ENCODE data around the gene REV1. TPM values are rescaled to one million over a fixed set of nuclear protein-coding genes. Genes with fewer than 3 reads are reported as not detected.

The REV1 gene
- total and polyA plus RNA-seq, 11 donors: 14.7 to 76.1 (median 32.2) TPM

DNA sequence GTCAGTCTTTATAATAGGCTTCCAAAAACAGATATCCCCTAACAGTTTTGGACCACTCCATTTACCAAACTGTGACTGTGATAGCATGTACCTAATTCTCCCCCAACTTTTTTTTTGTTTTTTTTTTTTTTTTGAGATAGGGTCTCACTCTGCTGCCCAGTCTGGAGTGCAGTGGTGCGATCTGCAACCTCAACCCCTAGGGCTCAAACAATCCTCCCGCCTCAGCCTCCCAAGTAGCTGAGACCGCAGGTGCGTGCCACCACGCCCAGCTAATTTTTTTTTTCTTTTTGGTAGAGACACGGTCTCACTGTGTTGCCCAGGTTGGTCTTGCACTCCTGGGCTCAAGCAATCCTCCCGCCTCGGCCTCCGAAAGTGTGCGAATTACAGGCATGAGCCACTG, 52.9 kb downstream of the REV1 start:
- Histone ChIP-seq H3K36me3 (peaks cover 0 to 94% (median 71%) of the 10 kb centered on the region in 9 donors), H3K9me3 (no peaks in the 10 kb centered on the region), H3K4me1 (peaks cover 0 to 3% (median 0%) of the 10 kb centered on the region in 12 donors), H3K27me3 (no peaks in the 10 kb centered on the region), H3K27ac (no peak overlapping the region), H3K4me3 (no peak overlapping the region)
- ATAC-seq (no peak), DNase-seq (no peak)
- intact Hi-C loops (cut with DNase I): no loop called here
- 94 to 99% (median 98%) methylated on average over 10 of the region's 10 CpGs for WGBS, 4 donors
- TF ChIP-seq POLR2A (IDR thresholded peaks at IDR 0.05): no peak
- TF ChIP-seq, protein P1, sequence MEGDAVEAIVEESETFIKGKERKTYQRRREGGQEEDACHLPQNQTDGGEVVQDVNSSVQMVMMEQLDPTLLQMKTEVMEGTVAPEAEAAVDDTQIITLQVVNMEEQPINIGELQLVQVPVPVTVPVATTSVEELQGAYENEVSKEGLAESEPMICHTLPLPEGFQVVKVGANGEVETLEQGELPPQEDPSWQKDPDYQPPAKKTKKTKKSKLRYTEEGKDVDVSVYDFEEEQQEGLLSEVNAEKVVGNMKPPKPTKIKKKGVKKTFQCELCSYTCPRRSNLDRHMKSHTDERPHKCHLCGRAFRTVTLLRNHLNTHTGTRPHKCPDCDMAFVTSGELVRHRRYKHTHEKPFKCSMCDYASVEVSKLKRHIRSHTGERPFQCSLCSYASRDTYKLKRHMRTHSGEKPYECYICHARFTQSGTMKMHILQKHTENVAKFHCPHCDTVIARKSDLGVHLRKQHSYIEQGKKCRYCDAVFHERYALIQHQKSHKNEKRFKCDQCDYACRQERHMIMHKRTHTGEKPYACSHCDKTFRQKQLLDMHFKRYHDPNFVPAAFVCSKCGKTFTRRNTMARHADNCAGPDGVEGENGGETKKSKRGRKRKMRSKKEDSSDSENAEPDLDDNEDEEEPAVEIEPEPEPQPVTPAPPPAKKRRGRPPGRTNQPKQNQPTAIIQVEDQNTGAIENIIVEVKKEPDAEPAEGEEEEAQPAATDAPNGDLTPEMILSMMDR (IDR thresholded peaks at IDR 0.05): no peak

DNA sequence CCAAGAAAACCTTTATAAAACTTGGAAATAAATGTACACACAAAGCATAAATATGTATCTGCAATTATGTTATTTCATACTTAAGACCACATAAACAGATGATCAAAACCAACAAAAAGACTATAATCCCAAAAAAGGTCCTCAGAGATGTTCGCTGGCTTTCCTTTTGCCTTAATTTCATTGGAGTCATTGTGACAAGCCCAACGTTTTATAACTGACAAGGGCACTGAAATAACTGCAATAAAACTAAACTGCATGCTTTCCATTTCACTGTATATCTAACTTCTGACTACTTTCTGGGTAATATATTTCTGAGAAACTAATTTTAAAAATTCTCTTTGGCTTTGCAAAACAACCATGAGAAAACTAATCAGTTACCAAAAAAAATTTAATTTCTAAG, 56.5 kb downstream of the REV1 start:
- peaks cover 0 to 93% (median 70%) of the 10 kb centered on the region in 9 donors for H3K36me3 ChIP-seq
- intact Hi-C loops (cut with DNase I): no loop called here
- 75 to 81% (median 79%) methylated on average over 2 of the region's 2 CpGs for WGBS, 4 donors

DNA sequence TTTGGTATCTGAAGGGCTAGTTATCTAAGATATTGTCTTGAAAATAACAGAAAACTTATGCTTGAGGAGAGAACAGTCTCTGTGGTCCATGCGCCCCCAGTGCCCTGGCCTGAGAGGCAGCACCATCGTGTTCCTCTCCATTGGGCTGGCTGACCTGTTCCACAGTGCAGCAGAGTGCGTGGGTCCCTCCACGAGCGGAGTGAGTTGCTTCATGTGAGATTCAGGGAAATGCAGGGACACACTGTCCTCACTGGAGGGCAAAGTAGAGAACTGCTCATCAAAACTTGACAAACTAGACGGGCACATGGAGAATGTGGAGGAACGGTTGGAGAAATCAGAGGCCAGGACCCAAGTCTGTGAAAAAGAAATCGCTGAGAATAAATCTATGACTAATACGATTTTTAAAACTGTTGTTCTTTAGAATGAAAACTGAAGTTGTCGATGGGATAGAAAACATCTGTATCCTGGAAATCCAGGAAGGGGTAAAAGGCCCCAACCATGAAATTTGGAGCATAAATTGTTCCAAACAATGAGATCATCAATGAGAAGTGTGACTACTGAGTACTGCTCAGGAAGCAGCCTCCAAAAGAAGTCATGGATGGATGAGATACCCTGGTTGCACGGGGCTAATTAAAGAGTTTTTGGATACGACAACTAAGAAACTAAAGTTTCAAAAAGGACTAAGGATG, 58.1 kb downstream of the REV1 start:
- Histone ChIP-seq H3K4me3 (no peak overlapping the region), H3K4me1 (peaks cover 0 to 10% (median 0%) of the 10 kb centered on the region in 12 donors), H3K27me3 (no peaks in the 10 kb centered on the region), H3K9me3 (no peaks in the 10 kb centered on the region), H3K27ac (peak overlapping the region in 1 of 12 donors; percentile 18), H3K36me3 (peaks cover 0 to 96% (median 72%) of the 10 kb centered on the region in 9 donors)
- ATAC-seq: peak in 2 of 4 donors; percentile 16 to 34
- intact Hi-C loops (cut with DNase I): no loop called here
- TF ChIP-seq, protein P1 (IDR thresholded peaks at IDR 0.05): no peak
- no peak for TF ChIP-seq POLR2A (IDR thresholded peaks at IDR 0.05)
- no peak for DNase-seq
- 81 to 89% (median 86%) methylated on average over 12 of the region's 12 CpGs for WGBS, 4 donors

More for the DNA sequence above, 56.5 kb downstream of the REV1 start:
- ATAC-seq: no peak
- Histone ChIP-seq H3K27ac (no peak overlapping the region), H3K27me3 (no peaks in the 10 kb centered on the region), H3K4me1 (peaks cover 0 to 10% (median 0%) of the 10 kb centered on the region in 12 donors), H3K4me3 (no peak overlapping the region), H3K9me3 (no peaks in the 10 kb centered on the region)
- DNase-seq: no peak
- TF ChIP-seq, protein P1 (IDR thresholded peaks at IDR 0.05): no peak
- TF ChIP-seq POLR2A (IDR thresholded peaks at IDR 0.05): no peak

DNA sequence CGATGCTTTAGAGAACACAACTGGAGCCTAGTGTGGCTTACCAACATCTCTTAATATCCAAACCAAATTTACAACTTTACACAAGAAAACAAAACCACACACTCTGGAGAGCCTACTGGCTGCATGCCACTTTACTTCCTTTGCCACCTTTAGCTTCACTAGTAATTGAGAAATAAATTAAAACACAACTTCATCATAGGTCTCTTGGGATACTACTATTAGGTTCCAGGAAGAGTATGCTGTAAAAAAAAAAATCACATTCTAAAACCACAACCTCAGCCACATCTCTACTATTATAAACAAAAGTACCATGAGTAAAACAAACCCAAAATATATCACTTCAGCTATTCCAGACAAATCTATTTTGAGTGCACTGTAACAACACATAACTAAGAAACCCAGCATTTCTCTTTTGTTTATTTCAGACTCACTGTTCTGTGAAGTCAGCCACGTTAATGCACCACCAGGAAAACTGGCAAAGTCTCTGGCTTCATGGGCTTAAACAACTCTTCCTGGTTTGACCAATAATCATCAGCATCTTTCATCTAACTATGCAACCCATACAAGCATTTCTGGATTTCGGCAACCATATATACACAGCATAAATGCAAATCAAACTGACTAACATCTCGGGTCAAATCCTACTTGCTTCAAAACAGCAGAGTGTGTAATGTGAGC, 59.1 kb downstream of the REV1 start:
- H3K4me1 ChIP-seq: peaks cover 0 to 10% (median 0%) of the 10 kb centered on the region in 12 donors
- TF ChIP-seq POLR2A (IDR thresholded peaks at IDR 0.05): no peak
- TF ChIP-seq, protein P1 (IDR thresholded peaks at IDR 0.05): no peak
- peak overlapping the region in 1 of 12 donors; percentile 18 for H3K27ac ChIP-seq
- no peaks in the 10 kb centered on the region for H3K9me3 ChIP-seq
- no peaks in the 10 kb centered on the region for H3K27me3 ChIP-seq
- no peak overlapping the region for H3K4me3 ChIP-seq
- ATAC-seq: no peak
- 71 to 77% (median 73%) methylated on average over 4 of the region's 4 CpGs for WGBS, 4 donors
- intact Hi-C loops (cut with DNase I): no loop called here
- no peak for DNase-seq
- peaks cover 0 to 100% (median 75%) of the 10 kb centered on the region in 9 donors for H3K36me3 ChIP-seq
